Measurements from ENCODE around the gene C1QA.

GRCh38 chr1:22627331-22627730 is 9.1 kb upstream of the C1QA start:
- TF ChIP-seq EZH2 (IDR thresholded peaks at IDR 0.05) (no peak), POLR2AphosphoS5 (IDR thresholded peaks at IDR 0.05; ENCODE audit: borderline replicate concordance, low read depth, low read length) (no peak)
